IMR-90 (cell line): ENCODE results near the gene SSX2IP. TPM values are rescaled to one million over a fixed set of nuclear protein-coding genes. Genes with fewer than 3 reads are reported as not detected.
A peak's percentile ranks its signal among the peaks of the same experiment; 100 is the strongest.

Source experiments
- ATAC-seq: fragments of 200-7000 bp; cut with Tn5 transposase; 2 replicates; pipeline ENCODE4 v1.9.1; 2020; ENCODE audit warnings: low read depth, mild to moderate bottlenecking, moderate library complexity
- BruUV-seq: library from RNA; stranded (reverse); fragments of 400-500 nt; replicated peaks from 2 replicates; lab custom pipeline; 2021; lab: Mats Ljungman, UMichigan
- CTCF ChIA-PET: fragments of 300-600 bp; formaldehyde crosslinking; extraction: SDS; loops from one replicate; lab custom pipeline; 2021; ENCODE audit warnings: antibody characterized with exemption; lab: Yijun Ruan, JAX
- POLR2A ChIA-PET: fragments of 300-600 bp; sonication (Branson Sonifier 250); formaldehyde crosslinking; loops from one replicate; lab custom pipeline; 2022; ENCODE audit warnings: antibody characterized with exemption; ENCODE audit not compliant: unreplicated experiment; lab: Charles Lee
- DNase-seq: peaks from one replicate; pipeline ENCODE4 v3.0.0; 2013
- H2AFZ ChIP-seq: replicated peaks from 2 replicates; pipeline ENCODE3; 2013; ENCODE audit warnings: low read length, mild to moderate bottlenecking; ENCODE audit not compliant: poor library complexity
- H2AK5ac ChIP-seq: 2 replicates; pipeline ENCODE4 v1.6.1; 2013; ENCODE audit warnings: low read depth, low read length, inconsistent platforms
- H2AK9ac ChIP-seq: replicated peaks from 2 replicates; pipeline ENCODE3; 2013; ENCODE audit warnings: mild to moderate bottlenecking, low read depth, low read length, moderate library complexity; ENCODE audit not compliant: poor library complexity
- H2BK120ac ChIP-seq: 2 replicates; pipeline ENCODE4 v1.6.1; 2013; ENCODE audit warnings: low read depth, low read length, inconsistent platforms
- H2BK15ac ChIP-seq: 3 replicates; pipeline ENCODE4 v1.6.1; 2013; ENCODE audit warnings: low read depth, low read length, inconsistent platforms
- H2BK20ac ChIP-seq: 2 replicates; pipeline ENCODE4 v1.6.1; 2013; ENCODE audit warnings: low read depth, mild to moderate bottlenecking, inconsistent platforms, low read length, moderate library complexity
- H2BK5ac ChIP-seq: 2 replicates; pipeline ENCODE4 v1.6.1; 2013; ENCODE audit warnings: mild to moderate bottlenecking, low read depth, low read length, inconsistent platforms; ENCODE audit not compliant: poor library complexity, severe bottlenecking
- H3K14ac ChIP-seq: replicated peaks from 2 replicates; pipeline ENCODE4 v1.6.1; 2013; ENCODE audit warnings: low read depth, low read length, inconsistent platforms
- H3K18ac ChIP-seq: 2 replicates; pipeline ENCODE4 v1.6.1; 2013; ENCODE audit warnings: low read depth, low read length, control low read depth
- H3K23ac ChIP-seq: 2 replicates; pipeline ENCODE4 v1.6.1; 2013; ENCODE audit warnings: low read depth, low read length, inconsistent platforms
- H3K27ac ChIP-seq: 2 replicates; pipeline ENCODE4 v1.5.1; 2013; ENCODE audit warnings: mild to moderate bottlenecking, control low read depth, low read length; ENCODE audit not compliant: insufficient read depth
- H3K27me3 ChIP-seq: 2 replicates; pipeline ENCODE4 v1.6.1; 2013; ENCODE audit warnings: low read length; ENCODE audit not compliant: control insufficient read depth, insufficient read depth
- H3K36me3 ChIP-seq: 2 replicates; pipeline ENCODE4 v1.6.1; 2013; ENCODE audit warnings: low read length, mixed read lengths; ENCODE audit not compliant: control insufficient read depth, insufficient read depth
- H3K4ac ChIP-seq: 2 replicates; pipeline ENCODE4 v1.6.1; 2013; ENCODE audit warnings: low read depth, low read length, inconsistent platforms
- H3K4me1 ChIP-seq: 2 replicates; pipeline ENCODE4 v1.6.1; 2013; ENCODE audit warnings: low read length, mixed read lengths; ENCODE audit not compliant: control insufficient read depth, insufficient read depth
- H3K4me2 ChIP-seq: 2 replicates; pipeline ENCODE4 v1.6.1; 2013; ENCODE audit warnings: low read depth, mild to moderate bottlenecking, control low read depth, low read length, moderate library complexity
- H3K4me3 ChIP-seq: 2 replicates; pipeline ENCODE4 v1.5.1; 2013; ENCODE audit warnings: low read depth, mild to moderate bottlenecking, control low read depth, low read length, moderate library complexity; ENCODE audit not compliant: insufficient read depth
- H3K56ac ChIP-seq: 2 replicates; pipeline ENCODE4 v1.6.1; 2013; ENCODE audit warnings: low read length, inconsistent platforms; ENCODE audit not compliant: insufficient read depth; ENCODE audit errors: extremely low read depth
- H3K79me1 ChIP-seq, 2 experiments: 2 replicates each; pipeline ENCODE4 v1.6.1; 2013; ENCODE audit warnings: low read length in 2 of 2, inconsistent platforms in 1 of 2, low read depth in 1 of 2
- H3K9ac ChIP-seq: 2 replicates; pipeline ENCODE4 v1.6.1; 2013; ENCODE audit warnings: low read depth, low read length, control low read depth
- H3K9me1 ChIP-seq: 2 replicates; pipeline ENCODE4 v1.6.1; 2013; ENCODE audit warnings: low read length, inconsistent platforms; ENCODE audit not compliant: insufficient read depth
- H3K9me3 ChIP-seq: 2 replicates; pipeline ENCODE4 v1.6.1; 2013; ENCODE audit warnings: low read length; ENCODE audit not compliant: control insufficient read depth, insufficient read depth
- H4K20me1 ChIP-seq: 2 replicates; pipeline ENCODE4 v1.6.1; 2013; ENCODE audit warnings: low read length, inconsistent platforms; ENCODE audit not compliant: insufficient read depth
- H4K5ac ChIP-seq: 2 replicates; pipeline ENCODE4 v1.6.1; 2013; ENCODE audit warnings: mild to moderate bottlenecking, low read depth, low read length, control low read depth
- H4K8ac ChIP-seq, 2 experiments: 2 replicates each; pipeline ENCODE4 v1.6.1; 2013; ENCODE audit warnings: low read depth in 2 of 2, low read length in 2 of 2, control low read depth in 1 of 2, inconsistent platforms in 1 of 2
- H4K91ac ChIP-seq: 2 replicates; pipeline ENCODE4 v1.6.1; 2013; ENCODE audit warnings: low read depth, low read length, inconsistent platforms; ENCODE audit not compliant: insufficient read depth
- BHLHE40 ChIP-seq: fragments of 150-350 bp; IDR thresholded peaks from 2 replicates; pipeline ENCODE4 v1.6.1; 2016; ENCODE audit warnings: mild to moderate bottlenecking, low read depth, low read length
- CEBPB ChIP-seq: IDR thresholded peaks from 2 replicates; pipeline ENCODE4 v1.6.1; 2012; ENCODE audit warnings: low read depth, low read length, improper control_type of control experiment
- CHD1 ChIP-seq: IDR thresholded peaks from 2 replicates; pipeline ENCODE4 v1.6.1; 2012; ENCODE audit warnings: low read depth, low read length, improper control_type of control experiment
- FOS ChIP-seq: fragments of 150-350 bp; IDR thresholded peaks from 2 replicates; pipeline ENCODE4 v1.6.1; 2016; ENCODE audit warnings: low read depth, low read length
- MAFK ChIP-seq: IDR thresholded peaks from 2 replicates; pipeline ENCODE4 v1.6.1; 2012; ENCODE audit warnings: low read depth, low read length, improper control_type of control experiment
- MAZ ChIP-seq: IDR thresholded peaks from 2 replicates; pipeline ENCODE4 v1.6.1; 2012; ENCODE audit warnings: low read depth, mild to moderate bottlenecking, low read length, improper control_type of control experiment, moderate library complexity, borderline replicate concordance
- MXI1 ChIP-seq: IDR thresholded peaks from 2 replicates; pipeline ENCODE4 v1.6.1; 2012; ENCODE audit warnings: low read depth, mild to moderate bottlenecking, low read length, moderate library complexity, borderline replicate concordance
- NFE2L2 ChIP-seq: fragments of 150-350 bp; IDR thresholded peaks from 2 replicates; pipeline ENCODE4 v1.6.1; 2016; ENCODE audit warnings: low read depth, mild to moderate bottlenecking, low read length
- POLR2A ChIP-seq: IDR thresholded peaks from 2 replicates; pipeline ENCODE4 v1.6.1; 2012; ENCODE audit warnings: mild to moderate bottlenecking, low read depth, low read length
- RAD21 ChIP-seq: IDR thresholded peaks from 2 replicates; pipeline ENCODE4 v1.6.1; 2012; ENCODE audit warnings: low read length, improper control_type of control experiment
- RCOR1 ChIP-seq: IDR thresholded peaks from 2 replicates; pipeline ENCODE4 v1.6.1; 2012; ENCODE audit warnings: mild to moderate bottlenecking, low read length, improper control_type of control experiment; ENCODE audit not compliant: insufficient replicate concordance
- RFX5 ChIP-seq: IDR thresholded peaks from 2 replicates; pipeline ENCODE4 v1.8.0; 2012; ENCODE audit warnings: low read depth, mild to moderate bottlenecking, low read length, moderate library complexity
- SMC3 ChIP-seq: fragments of 150-350 bp; IDR thresholded peaks from 2 replicates; pipeline ENCODE4 v1.6.1; 2016; ENCODE audit warnings: low read depth, mild to moderate bottlenecking, antibody characterized with exemption, low read length, moderate library complexity
- whole genome bisulfite sequencing, 2 experiments: methylation state at CpG; one replicate each; pipeline versions ENCODE4 v1.1.5 to v1.1.7; 2013; ENCODE audit warnings: missing lambda C conversion rate in 2 of 2; ENCODE audit not compliant: insufficient read length in 1 of 2; ENCODE audit errors: extremely low coverage in 2 of 2; 5-methylcytosine and 5-hydroxymethylcytosine counted together
- dilution Hi-C: fragments of 300-500 bp; cut with HindIII; formaldehyde crosslinking; loops from one replicate; pipeline ENCODE4 v1.14.3; 2018; ENCODE audit warnings: low sequenced_read_pairs; ENCODE audit not compliant: unreplicated experiment
- in situ Hi-C: fragments of 300-500 bp; cut with MboI; formaldehyde crosslinking; loops from 3 replicates; pipeline ENCODE4 v1.14.3; 2019; ENCODE audit warnings: low sequenced_read_pairs, inconsistent platforms, mixed read lengths
- intact Hi-C: fragments of 100-400 bp; cut with micrococcal nuclease; formaldehyde crosslinking; loops from 2 replicates; pipeline ENCODE4 v1.10.0; 2022
- polyA plus RNA-seq, 3 experiments: library from polyadenylated mRNA; depleted of rRNA; stranded (reverse); fragments of >200 nt; gene quantifications; 2 replicates each; pipeline ENCODE4 v1.2.3, GENCODE V29; 2012; ENCODE audit warnings: low replicate concordance in 1 of 3
- total RNA-seq: library from RNA; depleted of rRNA; stranded (reverse); fragments of >200 nt; gene quantifications from 2 replicates; pipeline ENCODE4 v1.2.3, GENCODE V29; 2012
- TF ChIP-seq, protein P1 (sequence below): conservative IDR thresholded peaks from 2 replicates; pipeline ENCODE4 v1.5.1; 2012; ENCODE audit warnings: mild to moderate bottlenecking, low read depth, low read length, improper control_type of control experiment
- TF ChIP-seq, protein P2 (sequence below): fragments of 150-350 bp; IDR thresholded peaks from 2 replicates; pipeline ENCODE4 v1.6.1; 2016; ENCODE audit warnings: low read depth, mild to moderate bottlenecking, low read length, moderate library complexity, borderline replicate concordance

SSX2IP gene
- total and polyA plus RNA-seq, 2 of the 4 experiments (the other 2 are of a cell fraction) = 7.7 to 13.4 TPM

DNA sequence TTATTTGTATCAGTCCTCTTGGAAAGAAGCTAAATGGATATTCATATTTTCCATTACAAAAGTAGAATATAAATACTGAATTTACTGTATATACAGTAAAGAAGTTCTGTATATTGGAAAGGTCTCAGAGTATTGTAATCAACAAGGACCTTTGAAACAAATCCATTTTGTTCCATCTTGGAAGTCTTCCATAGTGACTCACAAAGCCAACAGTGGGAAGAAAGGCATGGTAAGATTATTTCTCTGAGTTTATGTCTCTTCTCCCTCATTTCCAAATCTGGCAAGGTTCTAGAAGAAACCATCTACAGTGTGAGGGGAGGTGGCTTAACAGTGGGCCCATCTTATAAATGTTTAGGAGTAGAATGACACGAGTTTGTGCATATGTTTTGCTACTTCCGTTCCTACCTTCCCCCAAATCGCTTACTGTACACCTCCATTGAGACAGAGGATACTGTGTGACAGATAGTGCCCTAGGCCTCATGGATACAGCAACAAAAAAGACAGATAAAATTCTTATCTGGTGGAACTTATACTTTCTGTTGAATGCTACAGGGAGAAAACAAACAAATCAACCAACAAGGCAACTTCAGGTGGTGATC lies 22.1 kb upstream of the SSX2IP start:
- intact Hi-C loops (no loop called here), in situ Hi-C loops (no loop called here), dilution Hi-C loops (no loop called here)
- H2BK120ac ChIP-seq = peak overlapping the region; percentile 94
- H2AFZ ChIP-seq = peak overlapping the region; percentile 54
- no peaks in the 10 kb centered on the region for H3K9me3 ChIP-seq
- BruUV-seq = no TSS peak
- H4K8ac ChIP-seq = peak overlapping the region; percentile 32 to 91
- H2BK15ac ChIP-seq = peak overlapping the region; percentile 86
- H3K4ac ChIP-seq = peak overlapping the region; percentile 89
- peak overlapping the region; percentile 98 for H4K5ac ChIP-seq
- peak; percentile 94 for DNase-seq
- ChIA-PET POLR2A (no interaction called here), CTCF (interaction anchor here (1.6 kb wide), 1 partner anchor 11 kb away, joined by 5 read pairs; no protein-coding TSS in a partner anchor)
- H3K4me1 ChIP-seq = peaks cover 20% of the 10 kb centered on the region
- H4K20me1 ChIP-seq = no peaks in the 10 kb centered on the region
- H3K27ac ChIP-seq = peak overlapping the region; percentile 99
- H3K27me3 ChIP-seq = no peaks in the 10 kb centered on the region
- no peak overlapping the region for H3K9ac ChIP-seq
- H3K36me3 ChIP-seq = no peaks in the 10 kb centered on the region
- ATAC-seq = peak; percentile 80
- H3K14ac ChIP-seq = peak overlapping the region; percentile 91
- H3K56ac ChIP-seq = peak overlapping the region; percentile 79
- peak overlapping the region; percentile 88 for H2BK5ac ChIP-seq
- H3K4me3 ChIP-seq = no peak overlapping the region
- H4K91ac ChIP-seq = peak overlapping the region; percentile 72
- peak overlapping the region; percentile 85 for H2AK5ac ChIP-seq
- H3K18ac ChIP-seq = peak overlapping the region; percentile 94
- H2AK9ac ChIP-seq = no peak overlapping the region
- no peaks in the 10 kb centered on the region for H3K9me1 ChIP-seq
- peak overlapping the region; percentile 94 for H2BK20ac ChIP-seq
- WGBS, 2 experiments = no CpG with 5 or more reads among the region's 3 CpGs
- peak overlapping the region; percentile 41; the same call in 1 of the 2 replicates for H3K4me2 ChIP-seq
- no peaks in the 10 kb centered on the region for H3K79me1 ChIP-seq
- peak overlapping the region; percentile 81; the same call in 1 of the 2 replicates for H3K23ac ChIP-seq
- TF ChIP-seq BHLHE40 = 0 out of 2 replicates have a peak, but pooled peaks have one; percentile 4
- TF ChIP-seq, protein P1, sequence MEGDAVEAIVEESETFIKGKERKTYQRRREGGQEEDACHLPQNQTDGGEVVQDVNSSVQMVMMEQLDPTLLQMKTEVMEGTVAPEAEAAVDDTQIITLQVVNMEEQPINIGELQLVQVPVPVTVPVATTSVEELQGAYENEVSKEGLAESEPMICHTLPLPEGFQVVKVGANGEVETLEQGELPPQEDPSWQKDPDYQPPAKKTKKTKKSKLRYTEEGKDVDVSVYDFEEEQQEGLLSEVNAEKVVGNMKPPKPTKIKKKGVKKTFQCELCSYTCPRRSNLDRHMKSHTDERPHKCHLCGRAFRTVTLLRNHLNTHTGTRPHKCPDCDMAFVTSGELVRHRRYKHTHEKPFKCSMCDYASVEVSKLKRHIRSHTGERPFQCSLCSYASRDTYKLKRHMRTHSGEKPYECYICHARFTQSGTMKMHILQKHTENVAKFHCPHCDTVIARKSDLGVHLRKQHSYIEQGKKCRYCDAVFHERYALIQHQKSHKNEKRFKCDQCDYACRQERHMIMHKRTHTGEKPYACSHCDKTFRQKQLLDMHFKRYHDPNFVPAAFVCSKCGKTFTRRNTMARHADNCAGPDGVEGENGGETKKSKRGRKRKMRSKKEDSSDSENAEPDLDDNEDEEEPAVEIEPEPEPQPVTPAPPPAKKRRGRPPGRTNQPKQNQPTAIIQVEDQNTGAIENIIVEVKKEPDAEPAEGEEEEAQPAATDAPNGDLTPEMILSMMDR = no peak
- TF ChIP-seq, protein P2, sequence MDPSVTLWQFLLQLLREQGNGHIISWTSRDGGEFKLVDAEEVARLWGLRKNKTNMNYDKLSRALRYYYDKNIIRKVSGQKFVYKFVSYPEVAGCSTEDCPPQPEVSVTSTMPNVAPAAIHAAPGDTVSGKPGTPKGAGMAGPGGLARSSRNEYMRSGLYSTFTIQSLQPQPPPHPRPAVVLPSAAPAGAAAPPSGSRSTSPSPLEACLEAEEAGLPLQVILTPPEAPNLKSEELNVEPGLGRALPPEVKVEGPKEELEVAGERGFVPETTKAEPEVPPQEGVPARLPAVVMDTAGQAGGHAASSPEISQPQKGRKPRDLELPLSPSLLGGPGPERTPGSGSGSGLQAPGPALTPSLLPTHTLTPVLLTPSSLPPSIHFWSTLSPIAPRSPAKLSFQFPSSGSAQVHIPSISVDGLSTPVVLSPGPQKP = no peak
- TF ChIP-seq POLR2A = no peak
- peak; percentile 51; the same call in 1 of the 2 replicates for TF ChIP-seq FOS
- no peak for TF ChIP-seq MAZ
- no peak for TF ChIP-seq RAD21
- no peak for TF ChIP-seq MAFK
- TF ChIP-seq SMC3 = no peak
- no peak for TF ChIP-seq RCOR1
- no peak for TF ChIP-seq CEBPB
- TF ChIP-seq RFX5 = no peak
- no peak for TF ChIP-seq CHD1
- no peak for TF ChIP-seq NFE2L2
- no peak for TF ChIP-seq MXI1
